Stimulated activated CD4-positive, alpha-beta T cell treated with anti-CD3 and anti-CD28 coated beads, Interleukin-15, amount 100 ng/mL, for 1 hour (primary cell): ENCODE results near the gene AGBL4.

ENCODE experiments used
- DNase-seq, 2 donors: peaks; one replicate each; pipeline ENCODE4 v3.0.0-alpha.2; 2020; ENCODE audit warnings: low read depth in 1 of 2, low spot score in 1 of 2

AGBL4 gene

DNA sequence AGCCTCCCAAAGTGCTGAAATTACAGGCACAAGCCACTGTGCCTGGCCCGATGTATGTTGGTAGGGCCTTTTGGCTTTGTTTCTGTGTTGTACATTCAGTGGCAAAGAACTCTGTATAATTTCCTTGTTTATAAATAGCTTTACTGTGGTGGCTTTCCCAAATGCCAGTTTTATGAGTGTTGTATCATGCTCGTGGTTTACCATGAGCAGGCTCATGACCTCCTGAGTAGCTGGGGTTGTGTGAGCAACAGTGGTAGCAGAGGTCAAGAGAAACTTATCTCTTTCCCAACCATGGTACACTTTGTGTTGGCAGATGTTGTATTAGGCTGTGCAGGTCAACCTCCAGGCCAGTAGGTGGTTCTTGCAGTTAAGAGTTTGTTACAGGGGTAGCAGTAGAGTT is 826.7 kb downstream of the AGBL4 start:
- no peak for DNase-seq

DNA sequence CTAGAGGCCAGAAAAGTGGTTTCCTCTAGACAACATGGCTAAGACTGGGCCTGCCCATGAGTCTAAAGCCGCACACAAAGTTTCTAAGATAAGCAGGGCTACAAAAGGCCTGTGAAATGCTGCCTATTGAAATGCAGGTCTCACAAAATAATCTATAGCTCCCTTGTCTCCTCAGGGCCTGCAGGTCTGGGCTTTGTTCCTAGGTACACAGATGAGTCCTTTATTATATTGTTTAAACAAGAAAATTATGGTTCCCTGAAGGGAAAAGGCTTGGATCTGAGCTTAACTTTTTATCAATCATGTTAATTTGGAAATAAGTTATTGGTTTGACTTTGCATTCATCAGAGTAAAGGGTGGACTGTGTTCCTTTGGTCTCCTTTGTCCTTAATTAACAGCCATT is 833.6 kb downstream of the AGBL4 start:
- no peak for DNase-seq

DNA sequence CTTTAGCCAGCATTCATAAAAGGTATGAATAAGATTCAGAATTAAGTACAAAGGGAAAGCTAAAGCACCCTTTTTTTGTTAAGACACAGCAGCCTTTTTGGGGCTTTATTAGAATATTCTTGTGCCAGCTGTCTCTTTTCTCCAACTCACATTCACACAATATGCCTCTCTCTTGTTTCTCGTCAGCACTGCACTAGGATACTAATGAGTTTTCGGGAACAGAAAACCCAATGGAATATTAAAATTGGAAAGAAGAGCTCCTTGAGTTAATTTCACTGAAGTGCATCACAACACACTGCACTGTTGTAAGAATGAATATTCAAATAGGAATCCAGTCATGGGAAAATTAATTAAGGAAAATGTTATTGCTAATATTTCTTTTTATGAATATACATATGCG is 836.7 kb downstream of the AGBL4 start:
- no peak for DNase-seq

DNA sequence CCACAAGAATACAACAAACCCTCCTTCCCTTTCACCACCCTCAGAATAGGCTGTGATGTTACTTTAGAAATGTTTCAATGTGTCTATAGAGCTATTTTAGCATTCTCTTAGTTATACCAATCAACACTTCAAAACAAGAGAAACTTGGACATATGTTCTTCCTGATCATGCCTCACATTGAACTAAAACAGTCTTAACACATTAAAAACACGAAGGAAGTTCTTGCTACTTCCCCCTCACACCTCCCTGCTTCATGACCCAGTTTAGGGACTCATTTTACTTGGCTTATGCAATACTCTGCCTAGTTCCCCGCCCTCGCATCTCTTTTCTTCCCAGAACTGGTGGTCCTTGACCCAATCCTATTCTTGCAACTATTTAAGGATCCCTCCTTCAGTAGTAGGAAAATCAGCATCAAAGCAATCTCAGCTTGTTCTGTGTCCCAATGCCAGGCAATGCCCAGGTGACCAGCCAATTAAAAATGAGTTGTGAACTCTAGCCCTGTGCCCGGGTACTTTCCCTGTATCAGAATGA is 838.2 kb downstream of the AGBL4 start:
- no peak for DNase-seq

DNA sequence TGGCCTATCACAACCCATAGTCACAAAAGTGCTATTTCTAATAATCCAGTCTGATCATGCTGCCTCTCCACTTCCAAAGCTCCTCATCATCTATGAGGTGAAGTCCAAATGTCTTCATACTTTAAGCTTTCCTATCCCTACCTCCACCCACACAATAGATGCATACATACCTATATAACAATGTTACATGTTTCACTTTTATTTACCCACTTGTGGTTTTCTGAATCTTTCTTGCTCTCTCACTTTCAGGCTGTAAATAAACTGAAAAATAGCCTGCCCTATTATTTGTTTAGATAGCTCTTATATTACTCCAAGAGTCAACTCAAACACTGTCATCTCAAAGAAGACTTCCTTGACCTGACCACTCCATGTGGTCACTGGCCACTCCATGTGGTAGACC is 840.3 kb downstream of the AGBL4 start:
- no peak for DNase-seq

DNA sequence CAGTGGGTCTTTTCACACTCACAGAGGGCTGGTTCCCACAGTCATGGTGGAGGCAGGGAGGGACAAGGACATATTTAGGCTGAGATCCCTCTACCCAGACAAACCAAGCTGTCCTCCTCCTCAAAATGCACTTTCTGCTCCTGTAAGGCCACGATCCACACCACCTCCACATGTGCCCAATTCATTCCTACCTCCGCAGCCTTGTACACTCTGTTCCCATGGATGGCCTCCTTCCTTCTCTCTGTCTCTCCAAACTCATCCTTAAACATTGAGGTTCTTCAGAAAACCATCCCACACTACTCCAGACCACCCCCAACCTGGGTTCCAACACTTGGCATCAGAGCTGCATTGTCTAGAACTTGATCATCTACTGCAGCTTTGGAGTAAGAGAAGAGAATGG is 842.7 kb downstream of the AGBL4 start:
- DNase-seq: no peak

DNA sequence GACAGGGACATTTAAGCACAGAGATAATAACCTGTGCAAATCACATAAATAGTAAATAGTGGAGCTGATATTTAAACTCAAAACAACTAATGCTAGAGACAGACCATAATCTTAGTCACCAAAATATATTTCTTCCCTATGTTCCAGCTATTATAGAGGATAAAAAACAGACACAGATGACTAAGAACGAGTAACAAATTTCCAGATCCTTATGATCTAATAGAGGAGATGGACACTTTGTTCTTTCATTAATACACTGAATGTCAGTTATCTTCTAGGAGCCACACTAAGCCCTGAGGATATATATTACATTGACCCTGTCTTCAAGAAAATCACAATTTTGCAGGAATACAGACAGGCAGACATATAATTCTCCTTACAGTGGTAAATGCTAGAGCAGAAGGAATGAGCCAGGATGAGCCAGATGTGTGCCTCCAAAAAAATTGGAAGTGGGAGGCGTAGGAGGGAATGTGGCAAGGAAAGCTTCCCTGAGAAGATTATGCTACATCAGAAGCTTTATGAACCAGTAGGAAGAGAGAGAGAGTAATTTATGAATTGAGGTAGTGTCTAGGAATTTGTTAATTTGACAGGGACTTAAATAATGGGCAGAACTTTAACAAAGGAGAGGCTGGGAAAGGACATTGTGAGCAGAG is 851.7 kb downstream of the AGBL4 start:
- DNase-seq: no peak

DNA sequence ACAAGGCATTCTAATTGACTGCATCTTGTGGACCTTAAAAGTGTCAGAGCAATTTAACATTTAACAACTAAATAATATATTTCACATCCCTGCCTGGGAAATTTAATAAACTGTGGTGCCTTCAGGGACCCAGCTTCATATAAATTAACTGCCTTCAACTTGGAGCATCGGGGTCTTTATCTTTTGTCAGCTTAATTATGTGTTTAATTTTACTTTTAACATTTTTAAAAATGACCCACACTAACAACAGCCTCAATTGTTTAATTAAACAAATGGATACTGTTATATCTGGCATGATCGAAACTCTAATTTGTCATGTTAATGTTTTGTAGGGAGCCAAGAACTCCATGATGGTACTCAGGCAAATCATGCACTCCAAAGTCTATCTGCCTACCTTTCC is 857.7 kb downstream of the AGBL4 start:
- DNase-seq: no peak

DNA sequence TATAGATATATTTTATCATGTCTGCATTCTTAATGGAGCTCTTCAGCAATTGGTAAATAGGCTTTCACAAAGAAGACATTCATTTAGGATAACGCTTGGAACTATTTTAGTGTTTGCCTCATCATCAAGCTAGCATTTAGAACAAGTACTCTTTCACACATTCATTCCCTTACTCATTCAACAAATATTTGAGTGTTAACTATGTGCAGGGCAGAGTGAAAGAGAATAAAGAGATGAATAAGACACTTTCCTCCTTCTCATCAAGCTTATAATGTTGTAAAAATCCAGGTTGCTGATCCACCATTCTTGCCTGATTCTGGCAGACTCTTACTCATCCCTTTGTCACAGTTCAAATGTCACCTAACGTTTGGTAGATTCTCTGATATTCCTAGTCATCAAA is 860.7 kb downstream of the AGBL4 start:
- no peak for DNase-seq

DNA sequence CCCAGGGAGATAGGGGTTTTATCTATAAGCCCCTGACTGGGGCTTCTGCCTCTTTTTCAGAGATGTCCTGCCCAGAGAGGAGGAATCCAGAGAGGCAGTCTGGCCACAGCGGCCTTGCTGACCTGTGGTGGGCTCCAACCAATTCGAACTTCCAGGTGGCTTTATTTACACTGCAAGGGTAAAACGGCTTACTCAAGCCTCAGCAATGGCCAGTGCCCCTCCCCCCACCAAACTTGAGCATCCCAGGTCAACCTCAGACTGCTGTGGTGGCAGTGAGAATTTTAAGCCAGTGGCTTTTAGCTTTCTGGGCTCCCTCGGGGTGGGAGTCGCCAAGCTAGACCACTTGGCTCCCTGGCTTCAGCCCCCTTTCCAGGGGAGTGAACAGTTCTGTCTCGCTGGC is 863.1 kb downstream of the AGBL4 start:
- DNase-seq: no peak

DNA sequence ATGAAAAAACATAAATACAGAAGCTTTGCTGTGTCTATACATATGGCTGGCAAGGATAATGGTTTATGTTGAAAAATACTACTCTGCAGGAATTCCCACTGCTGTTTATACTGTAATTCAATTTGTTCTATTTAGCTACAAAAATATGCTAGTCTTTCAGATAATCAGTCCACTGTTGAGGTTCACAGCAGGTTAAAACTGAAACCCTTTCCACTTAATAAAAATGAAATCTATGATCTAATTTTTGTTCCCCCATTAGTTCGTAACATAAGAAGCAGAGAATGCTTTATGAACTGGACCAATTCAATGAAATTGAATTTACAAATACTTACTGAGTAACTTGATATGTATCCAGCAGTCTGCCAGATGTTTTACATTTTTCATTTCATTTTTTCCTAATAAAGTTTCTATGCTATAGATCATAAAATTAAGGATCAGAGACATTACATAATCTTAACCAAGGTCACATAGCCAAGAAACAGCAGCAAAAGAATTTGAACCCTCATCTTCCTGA is 887.0 kb downstream of the AGBL4 start:
- no peak for DNase-seq

DNA sequence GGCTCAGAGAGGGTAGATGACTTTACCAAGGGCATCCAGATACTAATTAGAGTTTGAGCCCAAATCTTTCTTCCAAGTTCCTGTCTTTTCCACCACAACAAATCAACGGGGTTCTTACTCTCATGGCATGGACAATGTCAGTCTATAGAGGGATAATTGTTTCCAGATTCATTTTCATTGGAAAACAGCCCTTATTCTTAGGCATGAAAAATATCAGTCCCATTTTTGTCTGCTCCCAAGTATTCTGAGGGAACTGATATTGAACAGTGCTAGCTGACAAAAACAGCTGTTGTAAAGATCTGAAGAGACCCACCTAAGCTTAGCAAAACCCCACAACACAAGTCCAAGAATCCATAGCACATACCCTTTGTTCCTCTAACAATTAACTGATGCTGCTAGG is 898.0 kb downstream of the AGBL4 start:
- DNase-seq: no peak

DNA sequence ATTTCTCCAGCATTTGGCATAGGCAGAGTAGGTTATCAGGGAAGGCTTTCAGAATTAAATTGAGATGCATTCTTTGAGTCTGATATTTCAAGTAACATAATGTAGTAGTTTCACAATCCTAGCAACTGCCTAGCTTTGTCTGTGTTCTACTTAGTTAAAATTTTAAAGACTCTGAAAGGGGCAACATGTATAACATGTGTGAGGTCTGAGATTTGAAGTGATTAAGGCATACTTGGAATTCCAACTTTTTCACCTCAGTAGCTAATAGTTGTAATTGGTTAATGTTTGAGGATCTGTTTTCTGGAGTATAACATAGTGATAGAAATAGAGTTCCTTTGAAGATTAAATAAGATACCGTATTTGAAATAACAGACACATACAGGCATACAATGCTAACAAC is 911.8 kb downstream of the AGBL4 start:
- DNase-seq: no peak

DNA sequence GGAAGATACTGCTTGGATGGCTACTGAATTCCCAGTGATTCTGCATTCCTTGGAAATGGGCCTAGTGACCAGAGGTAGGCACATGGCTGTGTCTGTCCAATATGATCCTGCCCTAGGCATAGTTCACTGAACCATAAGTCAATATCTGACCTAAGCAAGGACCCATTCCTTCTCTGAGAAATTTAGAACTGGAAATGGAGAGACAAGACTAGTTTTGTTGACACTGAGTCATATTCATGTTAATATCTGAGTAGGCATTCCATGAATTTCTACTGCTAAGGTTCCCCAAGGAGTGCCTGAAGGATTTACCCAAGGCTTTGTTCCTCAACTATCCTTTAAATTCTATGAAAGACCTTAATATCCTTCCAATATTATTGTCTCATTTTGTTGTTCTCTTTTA is 917.3 kb downstream of the AGBL4 start:
- no peak for DNase-seq

DNA sequence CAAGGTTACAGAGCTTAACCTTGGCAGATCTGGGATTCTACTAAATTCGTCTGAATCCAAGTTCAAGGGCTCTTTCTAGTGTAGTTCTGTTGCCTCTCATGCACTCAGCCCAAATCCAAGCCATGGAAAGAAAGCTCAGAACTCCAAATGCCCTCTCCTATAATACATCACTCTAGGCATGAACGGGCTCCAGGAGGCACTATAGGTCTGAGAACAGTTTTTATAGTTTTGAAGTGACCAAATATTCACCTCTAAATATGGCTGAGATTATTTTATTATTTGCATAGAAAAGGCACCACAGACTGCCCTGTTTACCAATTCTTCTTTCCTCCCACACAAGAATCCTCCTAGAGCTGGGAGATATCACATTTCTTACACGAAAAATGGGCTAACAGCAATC is 919.2 kb downstream of the AGBL4 start:
- no peak for DNase-seq

DNA sequence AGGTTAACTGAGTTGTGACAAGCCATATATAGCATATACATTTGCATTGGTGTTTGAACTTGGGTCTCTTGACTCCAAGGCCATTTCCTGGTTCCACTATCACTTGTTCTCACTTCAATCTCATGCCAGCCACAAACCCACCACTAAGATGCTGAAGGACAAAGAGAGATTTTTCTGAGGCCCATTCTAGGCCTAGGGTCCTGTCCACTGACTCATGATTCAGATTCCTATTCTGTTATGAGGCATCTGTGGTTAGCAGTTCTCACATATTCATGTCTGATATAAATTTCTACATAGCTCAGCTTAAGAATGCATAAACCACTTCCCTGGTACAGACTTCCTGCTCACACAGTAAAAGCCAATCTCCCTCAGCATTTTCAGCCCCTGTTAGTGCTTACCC is 921.0 kb downstream of the AGBL4 start:
- DNase-seq: no peak

DNA sequence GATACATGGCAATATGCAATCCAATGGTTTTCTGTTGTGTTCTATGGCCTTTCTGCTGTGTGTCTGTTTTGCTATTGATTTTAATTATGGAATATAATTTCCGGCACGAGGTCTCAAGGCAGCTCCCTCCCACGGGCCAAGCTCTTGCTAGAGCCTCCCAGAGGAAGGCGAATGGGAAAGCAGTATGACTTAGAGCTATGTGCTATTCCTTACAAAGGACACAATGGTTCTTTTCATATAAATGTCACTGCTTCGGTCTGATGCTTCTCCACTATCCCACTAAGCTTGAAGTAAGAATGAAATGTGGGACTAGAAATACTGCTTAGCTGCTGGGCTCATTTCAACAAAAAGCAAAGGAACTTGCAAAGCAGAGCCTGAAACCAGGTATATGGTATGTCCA is 924.9 kb downstream of the AGBL4 start:
- no peak for DNase-seq

DNA sequence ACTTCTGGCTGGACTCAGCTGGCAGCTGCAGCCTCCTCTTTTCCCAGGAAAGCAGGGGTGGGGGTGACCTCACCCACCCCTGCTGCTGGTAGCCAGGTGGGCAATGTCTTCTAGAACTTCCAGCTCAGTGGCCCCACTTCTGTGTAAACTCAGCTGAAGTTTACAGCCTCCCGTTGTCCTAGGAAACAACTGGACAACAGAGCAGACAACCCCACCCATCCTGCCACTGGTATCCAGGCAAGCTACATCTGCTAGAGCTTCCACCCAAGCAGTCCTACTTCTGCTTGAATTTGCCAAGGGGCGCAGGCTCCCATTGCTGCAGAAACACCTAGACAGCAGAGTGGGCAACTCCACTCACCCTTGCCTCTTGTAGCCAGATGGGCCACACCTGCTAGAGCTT is 937.4 kb downstream of the AGBL4 start:
- no peak for DNase-seq

DNA sequence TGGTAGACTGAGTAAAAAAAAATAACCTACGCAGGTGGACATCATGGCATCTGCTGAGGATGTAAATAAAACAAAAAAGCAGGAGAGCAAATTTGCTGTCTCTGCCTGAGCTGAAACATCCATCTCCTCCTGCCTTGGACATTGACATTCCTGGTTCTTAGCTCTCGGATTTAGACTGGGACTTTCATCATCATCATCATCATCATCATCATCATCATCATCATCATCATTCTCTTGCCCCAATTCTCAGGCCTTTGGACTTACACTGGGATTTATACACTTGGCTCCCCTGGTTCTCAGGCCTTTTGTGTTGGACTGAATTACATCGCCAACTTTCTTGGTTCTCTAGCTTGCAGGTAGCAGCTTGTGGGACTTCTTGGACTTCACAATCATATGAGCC is 938.7 kb downstream of the AGBL4 start:
- no peak for DNase-seq

DNA sequence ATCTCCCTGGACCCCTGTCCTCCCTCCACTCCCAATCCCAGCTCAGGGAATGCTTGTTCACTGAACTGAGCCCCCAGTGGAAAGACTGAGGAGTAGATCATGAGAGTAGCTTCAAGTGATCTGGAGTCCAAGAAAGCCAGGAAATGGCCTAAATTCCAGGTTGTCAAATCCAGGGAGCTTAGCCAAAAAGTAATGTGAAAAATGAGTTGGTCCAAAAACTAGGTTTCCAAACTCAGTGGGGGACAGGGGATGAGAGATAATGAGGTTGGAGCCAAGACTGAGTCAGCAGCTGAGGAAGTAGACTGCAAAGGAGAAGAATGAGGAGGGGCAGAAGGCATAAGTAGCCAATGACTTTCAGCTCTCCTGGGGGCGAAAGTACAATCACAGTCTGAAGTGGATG is 963.0 kb downstream of the AGBL4 start:
- no peak for DNase-seq

DNA sequence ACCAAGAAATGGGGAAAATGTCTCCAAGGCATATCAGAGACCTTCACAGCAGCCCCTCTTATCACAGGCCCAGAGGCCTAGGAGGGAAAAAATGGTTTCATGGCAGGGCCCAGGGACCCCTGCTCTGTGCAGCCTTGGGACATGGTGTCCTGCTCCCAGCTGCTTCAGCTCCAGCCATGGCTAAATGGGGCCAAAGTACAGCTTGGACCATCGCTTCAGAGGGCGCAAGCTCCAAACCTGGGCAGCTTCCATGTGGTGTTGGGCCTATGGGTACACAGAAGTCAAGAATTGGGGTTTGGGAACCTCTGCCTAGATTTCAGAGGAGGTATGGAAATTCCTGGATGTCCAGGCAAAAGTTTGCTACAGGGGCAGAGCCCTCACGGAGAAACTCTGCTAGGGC is 964.7 kb downstream of the AGBL4 start:
- DNase-seq: no peak

DNA sequence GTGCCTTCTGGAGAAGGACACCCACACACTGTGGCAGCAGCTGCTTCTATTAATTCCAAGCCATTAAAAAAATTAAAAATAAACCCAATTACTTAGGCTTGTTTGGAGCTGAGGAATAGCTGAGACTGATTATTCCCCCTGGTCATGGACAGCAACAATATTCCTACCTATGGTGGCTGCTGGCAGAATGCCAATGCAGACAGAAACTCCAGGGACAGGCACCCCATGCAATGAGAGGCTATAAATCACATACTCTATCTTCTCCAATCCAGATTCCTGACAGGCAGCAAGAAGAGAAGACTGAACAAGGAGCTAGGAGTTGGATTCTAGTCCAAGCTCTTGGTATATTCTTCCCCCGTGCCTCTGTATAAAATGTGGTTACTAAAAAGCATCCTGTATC is 971.7 kb downstream of the AGBL4 start:
- no peak for DNase-seq

DNA sequence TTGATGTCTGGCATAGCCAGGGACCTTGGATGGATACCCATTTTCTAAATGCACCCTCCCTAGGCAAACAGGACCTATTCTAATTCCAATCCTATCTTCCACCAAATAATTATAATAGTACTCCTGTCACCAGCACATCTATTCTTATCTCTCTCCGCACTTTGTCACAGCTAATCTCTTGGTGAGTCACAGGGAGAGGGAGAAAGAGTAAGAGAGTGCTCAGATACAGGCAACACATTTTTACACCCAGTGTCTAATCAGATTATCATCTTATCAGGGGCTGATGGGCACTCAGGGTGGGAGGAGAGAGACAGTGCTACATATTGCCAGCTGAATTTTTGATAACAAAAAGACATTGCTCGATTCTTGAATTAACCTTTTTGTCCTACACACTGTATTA is 972.1 kb downstream of the AGBL4 start:
- DNase-seq: no peak
